ENCODE results near the gene CAMTA1. TPM values are rescaled to one million over a fixed set of nuclear protein-coding genes. Genes with fewer than 3 reads are reported as not detected.
A peak's percentile ranks its signal among the peaks of the same experiment; 100 is the strongest.

The CAMTA1 gene
- total and polyA plus RNA-seq, 9 of the 15 experiments (the other 6 are each of a cell fraction or from before 2014, with no cell fraction given) = 43.9 to 161 (median 65.9) TPM

DNA sequence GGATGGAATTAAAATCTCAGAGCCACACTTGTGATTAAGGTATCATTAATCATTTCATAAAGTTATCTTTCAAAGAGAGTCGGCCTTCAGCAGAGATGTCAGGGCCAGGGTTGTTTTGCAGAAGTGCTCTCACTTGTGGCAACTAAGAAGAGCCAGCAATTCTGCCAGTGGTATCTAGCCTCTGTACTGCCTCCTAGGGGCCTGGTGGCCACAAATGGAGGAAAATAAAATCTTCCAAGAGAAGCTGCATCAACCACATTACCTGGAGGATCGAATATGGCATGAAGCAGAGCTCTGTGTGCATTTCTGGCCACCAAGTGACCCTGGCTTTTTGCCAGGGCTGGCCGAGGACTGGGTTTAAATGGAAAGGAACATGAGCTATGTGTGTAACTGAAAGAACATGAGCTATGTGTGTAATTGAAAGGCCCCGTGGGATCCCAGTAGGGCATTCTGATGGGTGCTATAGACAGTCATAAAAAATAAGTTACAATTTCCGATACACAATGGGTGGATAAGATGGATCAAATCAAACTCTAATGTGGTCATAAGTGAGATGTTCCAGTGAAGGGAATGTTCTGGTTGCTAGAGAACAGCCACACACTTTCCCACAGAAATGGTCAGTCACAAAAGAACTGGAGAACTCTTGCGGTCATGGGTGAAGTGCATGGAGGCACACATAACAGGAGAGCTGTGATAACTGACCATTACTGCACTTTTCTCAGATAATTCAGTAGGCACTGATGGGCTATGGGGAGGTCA, 335.8 kb downstream of the CAMTA1 start:
- Histone ChIP-seq H4K20me1 (replicated peaks; ENCODE audit: control insufficient read depth, insufficient read depth, low read length) (peaks cover 8% of the 10 kb centered on the region), H3K9me3 (replicated peaks; ENCODE audit: control insufficient read depth, insufficient read depth, low read depth, low read length) (no peaks in the 10 kb centered on the region), H2AFZ (ENCODE audit: low read depth, low read length) (no peak overlapping the region), H3K79me2 (ENCODE audit: control insufficient read depth, insufficient read depth, low read length) (no peaks in the 10 kb centered on the region), H3K27me3 (ENCODE audit: control insufficient read depth in 2 of 2, insufficient read depth in 2 of 2, low read length in 2 of 2) (peaks cover 5 to 58% of the 10 kb centered on the region in 2 experiments; a peak in 4 of 5 replicates), H3K9ac (ENCODE audit: insufficient read depth in 1 of 2, low read depth in 2 of 2, low read length in 2 of 2) (no peak overlapping the region), H3K9me1 (ENCODE audit: control insufficient read depth, insufficient read depth, low read length) (no peaks in the 10 kb centered on the region), H3K36me3 (ENCODE audit: control insufficient read depth, insufficient read depth, low read length) (no peaks in the 10 kb centered on the region), H3K4me2 (ENCODE audit: insufficient read depth, low read length) (no peak overlapping the region), H3K27ac (ENCODE audit: extremely low read depth, low read depth, low read length) (no peak overlapping the region), H3K4me3 (no peak overlapping the region), H3K4me1 (replicated peaks in 1 of 2; ENCODE audit: control insufficient read depth in 2 of 2, insufficient read depth in 2 of 2, low read length in 2 of 2) (no peaks in the 10 kb centered on the region)
- ChIA-PET CTCF (ENCODE audit: low intra/inter-chr PET ratio) (interaction anchor here (0.5 kb wide), 1 partner anchor 391 kb away, joined by 3 read pairs; no protein-coding TSS in a partner anchor), POLR2A (interaction anchor here (0.6 to 1.1 kb wide), 5 partner anchors 9 to 349 kb away, joined by 3 read pairs; no protein-coding TSS in a partner anchor)
- no TSS peak for BruUV-seq (replicated peaks)
- FAIRE-seq (peak; percentile 6), ATAC-seq (peak; percentile 45; the same call in 1 of the 3 replicates), DNase-seq (ENCODE audit: extremely low read depth in 1 of 4, low spot score in 3 of 4) (peak; percentile 12 to 28 (median 24))
- in situ Hi-C loops (cut with MboI) = no loop called here
- intact Hi-C loops (cut with micrococcal nuclease) = no loop called here
- TF ChIP-seq DIDO1 (tag; IDR thresholded peaks at IDR 0.05; ENCODE audit: low read depth) = no peak
- no peak for TF ChIP-seq ZNF584 (CRISPR knock-in tag; IDR thresholded peaks at IDR 0.05; ENCODE audit: low read depth)
- no peak for TF ChIP-seq TBP (optimal IDR thresholded peaks at IDR 0.05; ENCODE audit: low read depth, low read length)
- TF ChIP-seq, protein P1, sequence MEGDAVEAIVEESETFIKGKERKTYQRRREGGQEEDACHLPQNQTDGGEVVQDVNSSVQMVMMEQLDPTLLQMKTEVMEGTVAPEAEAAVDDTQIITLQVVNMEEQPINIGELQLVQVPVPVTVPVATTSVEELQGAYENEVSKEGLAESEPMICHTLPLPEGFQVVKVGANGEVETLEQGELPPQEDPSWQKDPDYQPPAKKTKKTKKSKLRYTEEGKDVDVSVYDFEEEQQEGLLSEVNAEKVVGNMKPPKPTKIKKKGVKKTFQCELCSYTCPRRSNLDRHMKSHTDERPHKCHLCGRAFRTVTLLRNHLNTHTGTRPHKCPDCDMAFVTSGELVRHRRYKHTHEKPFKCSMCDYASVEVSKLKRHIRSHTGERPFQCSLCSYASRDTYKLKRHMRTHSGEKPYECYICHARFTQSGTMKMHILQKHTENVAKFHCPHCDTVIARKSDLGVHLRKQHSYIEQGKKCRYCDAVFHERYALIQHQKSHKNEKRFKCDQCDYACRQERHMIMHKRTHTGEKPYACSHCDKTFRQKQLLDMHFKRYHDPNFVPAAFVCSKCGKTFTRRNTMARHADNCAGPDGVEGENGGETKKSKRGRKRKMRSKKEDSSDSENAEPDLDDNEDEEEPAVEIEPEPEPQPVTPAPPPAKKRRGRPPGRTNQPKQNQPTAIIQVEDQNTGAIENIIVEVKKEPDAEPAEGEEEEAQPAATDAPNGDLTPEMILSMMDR (IDR thresholded peaks at IDR 0.05 in 2 of 3, conservative IDR thresholded peaks at IDR 0.05 in 1 of 3; ENCODE audit: insufficient read depth in 2 of 3, low read depth in 1 of 3, low read length in 3 of 3) = peak; percentile 34 to 51 (median 47); a peak in 4 of 6 replicates
- TF ChIP-seq NFIC (IDR thresholded peaks at IDR 0.05) = 0 out of 2 replicates have a peak, but pooled peaks have one; percentile 4
- no peak for TF ChIP-seq CHD1 (IDR thresholded peaks at IDR 0.05; ENCODE audit: low read length)
- no peak for TF ChIP-seq ZNF263 (CRISPR knock-in tag; IDR thresholded peaks at IDR 0.05; ENCODE audit: borderline replicate concordance)
- TF ChIP-seq MAZ (CRISPR knock-in tag; conservative IDR thresholded peaks at IDR 0.05 in 1 of 2, IDR thresholded peaks at IDR 0.05 in 1 of 2) = no peak
- TF ChIP-seq, protein P2, sequence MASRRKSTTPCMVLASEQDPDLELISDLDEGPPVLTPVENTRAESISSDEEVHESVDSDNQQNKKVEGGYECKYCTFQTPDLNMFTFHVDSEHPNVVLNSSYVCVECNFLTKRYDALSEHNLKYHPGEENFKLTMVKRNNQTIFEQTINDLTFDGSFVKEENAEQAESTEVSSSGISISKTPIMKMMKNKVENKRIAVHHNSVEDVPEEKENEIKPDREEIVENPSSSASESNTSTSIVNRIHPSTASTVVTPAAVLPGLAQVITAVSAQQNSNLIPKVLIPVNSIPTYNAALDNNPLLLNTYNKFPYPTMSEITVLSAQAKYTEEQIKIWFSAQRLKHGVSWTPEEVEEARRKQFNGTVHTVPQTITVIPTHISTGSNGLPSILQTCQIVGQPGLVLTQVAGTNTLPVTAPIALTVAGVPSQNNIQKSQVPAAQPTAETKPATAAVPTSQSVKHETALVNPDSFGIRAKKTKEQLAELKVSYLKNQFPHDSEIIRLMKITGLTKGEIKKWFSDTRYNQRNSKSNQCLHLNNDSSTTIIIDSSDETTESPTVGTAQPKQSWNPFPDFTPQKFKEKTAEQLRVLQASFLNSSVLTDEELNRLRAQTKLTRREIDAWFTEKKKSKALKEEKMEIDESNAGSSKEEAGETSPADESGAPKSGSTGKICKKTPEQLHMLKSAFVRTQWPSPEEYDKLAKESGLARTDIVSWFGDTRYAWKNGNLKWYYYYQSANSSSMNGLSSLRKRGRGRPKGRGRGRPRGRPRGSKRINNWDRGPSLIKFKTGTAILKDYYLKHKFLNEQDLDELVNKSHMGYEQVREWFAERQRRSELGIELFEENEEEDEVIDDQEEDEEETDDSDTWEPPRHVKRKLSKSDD (conservative IDR thresholded peaks at IDR 0.05; ENCODE audit: low read length) = no peak
- WGBS (ENCODE audit: insufficient coverage, low coverage, missing lambda C conversion rate) = 6% methylated on average over 6 of the region's 6 CpGs
